ENCODE results near the gene TCERG1.

DNA sequence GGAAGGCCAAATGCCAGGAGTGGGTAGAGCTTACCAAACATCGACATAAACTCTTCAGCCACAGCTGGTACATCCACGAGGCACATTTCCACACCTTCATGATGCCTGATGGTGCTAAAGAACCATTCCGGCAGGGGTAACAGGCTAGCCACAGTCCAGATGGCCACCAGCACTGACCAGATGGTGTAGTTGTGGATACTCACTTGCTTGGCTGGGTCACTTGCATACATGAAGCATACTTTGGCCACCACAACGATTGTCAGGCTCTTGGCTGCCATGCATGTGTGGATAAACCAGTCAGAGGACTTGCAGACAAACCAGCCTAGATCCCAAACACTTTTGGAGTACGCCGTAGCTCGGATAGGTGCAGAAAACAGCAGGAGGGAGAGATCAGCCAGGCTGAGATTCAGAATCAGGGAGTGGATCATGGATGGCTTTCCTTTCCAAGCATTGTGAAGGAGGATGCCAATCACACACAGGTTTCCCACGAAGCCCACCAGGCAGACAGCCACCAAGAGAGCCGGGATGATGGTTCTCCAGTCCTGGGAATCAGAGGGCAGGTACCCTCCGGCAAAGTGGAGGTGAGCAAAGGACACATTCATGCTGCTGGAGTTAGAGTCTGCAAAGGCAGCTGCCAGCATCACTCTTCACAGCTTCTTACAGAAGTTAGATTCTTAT is 68.5 kb downstream of the TCERG1 start:
- TF ChIP-seq, protein P1, sequence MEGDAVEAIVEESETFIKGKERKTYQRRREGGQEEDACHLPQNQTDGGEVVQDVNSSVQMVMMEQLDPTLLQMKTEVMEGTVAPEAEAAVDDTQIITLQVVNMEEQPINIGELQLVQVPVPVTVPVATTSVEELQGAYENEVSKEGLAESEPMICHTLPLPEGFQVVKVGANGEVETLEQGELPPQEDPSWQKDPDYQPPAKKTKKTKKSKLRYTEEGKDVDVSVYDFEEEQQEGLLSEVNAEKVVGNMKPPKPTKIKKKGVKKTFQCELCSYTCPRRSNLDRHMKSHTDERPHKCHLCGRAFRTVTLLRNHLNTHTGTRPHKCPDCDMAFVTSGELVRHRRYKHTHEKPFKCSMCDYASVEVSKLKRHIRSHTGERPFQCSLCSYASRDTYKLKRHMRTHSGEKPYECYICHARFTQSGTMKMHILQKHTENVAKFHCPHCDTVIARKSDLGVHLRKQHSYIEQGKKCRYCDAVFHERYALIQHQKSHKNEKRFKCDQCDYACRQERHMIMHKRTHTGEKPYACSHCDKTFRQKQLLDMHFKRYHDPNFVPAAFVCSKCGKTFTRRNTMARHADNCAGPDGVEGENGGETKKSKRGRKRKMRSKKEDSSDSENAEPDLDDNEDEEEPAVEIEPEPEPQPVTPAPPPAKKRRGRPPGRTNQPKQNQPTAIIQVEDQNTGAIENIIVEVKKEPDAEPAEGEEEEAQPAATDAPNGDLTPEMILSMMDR (conservative IDR thresholded peaks at IDR 0.05): no peak
- no peak for TF ChIP-seq ZFX (IDR thresholded peaks at IDR 0.05)
